HCT116 (cell line): Measurements from ENCODE around the gene ANO4. TPM values are rescaled to one million over a fixed set of nuclear protein-coding genes. Genes with fewer than 3 reads are reported as not detected.

Source experiments
- ATAC-seq: fragments of 200-7000 bp; cut with Tn5 transposase; 2 replicates; pipeline ENCODE4 v1.9.1; 2020; ENCODE audit warnings: mild to moderate bottlenecking, moderate library complexity
- BruUV-seq: library from RNA; stranded (reverse); fragments of 400-500 nt; replicated peaks from 2 replicates; lab custom pipeline; 2021; lab: Mats Ljungman, UMichigan
- CTCF ChIA-PET: fragments of 300-600 bp; sonication (Branson Sonifier 250); formaldehyde crosslinking; loops from one replicate; lab custom pipeline; 2021; ENCODE audit warnings: antibody characterized with exemption; lab: Charles Lee
- POLR2A ChIA-PET: fragments of 300-600, 350-600 bp; sonication (Branson Sonifier 250); formaldehyde crosslinking; loops from one replicate; lab custom pipeline; 2021; ENCODE audit warnings: antibody characterized with exemption; lab: Charles Lee
- RAD21 ChIA-PET, 2 experiments: fragments of 300-600 bp; sonication (Branson Sonifier 250); formaldehyde crosslinking; loops; one replicate each; lab custom pipeline; 2023; ENCODE audit warnings: low total read pairs in 2 of 2; ENCODE audit not compliant: uncharacterized antibody in 2 of 2, unreplicated experiment in 2 of 2, low non-redundant PET in 1 of 2; lab: Charles Lee
- DNase-seq: peaks from one replicate; pipeline ENCODE4 v3.0.0-alpha.2; 2010; ENCODE audit warnings: low read depth, low spot score
- H2AFZ ChIP-seq: fragments of 200-600 bp; shearing (Covaris generic), sonication (generic); 2 replicates; pipeline ENCODE4 v1.6.1; 2017; ENCODE audit warnings: low read depth, mixed run types, mixed read lengths, antibody characterized with exemption, low read length; ENCODE audit not compliant: poor library complexity, severe bottlenecking
- H3K27ac ChIP-seq: 2 replicates; pipeline ENCODE4 v1.5.1; 2012; ENCODE audit warnings: low read depth, low read length
- H3K27me3 ChIP-seq: fragments of 200-600 bp; sonication (generic); 2 replicates; pipeline ENCODE4 v1.6.1; 2016; ENCODE audit warnings: mixed run types, low read length, mixed read lengths; ENCODE audit not compliant: insufficient read depth
- H3K36me3 ChIP-seq, 2 experiments: fragments of 200-500 bp in 1 of 2; fragments of 200-600 bp in 1 of 2; sonication (Bioruptor generic) in 1 of 2; sonication (generic) in 1 of 2; 2 replicates each; pipeline versions ENCODE4 v1.5.1 to v1.6.1; 2014 to 2016; ENCODE audit warnings: low read length in 2 of 2, inconsistent platforms in 1 of 2, mixed read lengths in 1 of 2, mixed run types in 1 of 2; ENCODE audit not compliant: insufficient read depth in 2 of 2, control insufficient read depth in 1 of 2
- H3K4me1 ChIP-seq, 2 experiments: fragments of 200-600 bp in 1 of 2; sonication (generic) in 1 of 2; 2 replicates each; pipeline versions ENCODE4 v1.5.1 to v1.6.1; 2012 to 2017; ENCODE audit warnings: low read length in 2 of 2, inconsistent platforms in 1 of 2, mild to moderate bottlenecking in 1 of 2, mixed read lengths in 1 of 2, mixed run types in 1 of 2, moderate library complexity in 1 of 2; ENCODE audit not compliant: insufficient read depth in 2 of 2, control insufficient read depth in 1 of 2
- H3K4me2 ChIP-seq: fragments of 200-600 bp; sonication (generic); 2 replicates; pipeline ENCODE4 v1.6.1; 2017; ENCODE audit warnings: mixed run types, low read length, mixed read lengths
- H3K4me3 ChIP-seq, 2 experiments: fragments of 200-600 bp in 1 of 2; sonication (generic) in 1 of 2; replicated peaks in 1 of 2; 2 replicates each; pipeline ENCODE4 v1.5.1; 2011 to 2016; ENCODE audit warnings: low read length in 2 of 2, control low read depth in 1 of 2, low read depth in 1 of 2, mild to moderate bottlenecking in 1 of 2, mixed read lengths in 1 of 2, mixed run types in 1 of 2
- H3K79me2 ChIP-seq: fragments of 200-600 bp; sonication (generic); 2 replicates; pipeline ENCODE4 v1.6.1; 2017; ENCODE audit warnings: mild to moderate bottlenecking, mixed run types, low read length, moderate library complexity, mixed read lengths; ENCODE audit not compliant: insufficient read depth
- H3K9ac ChIP-seq: fragments of 200-600 bp; sonication (generic); 2 replicates; pipeline ENCODE4 v1.6.1; 2016; ENCODE audit warnings: low read length, mixed read lengths
- H3K9me2 ChIP-seq: fragments of 200-600 bp; sonication (generic), shearing (Covaris generic); 2 replicates; pipeline ENCODE4 v1.6.1; 2017; ENCODE audit warnings: mixed run types, mild to moderate bottlenecking, moderate library complexity; ENCODE audit not compliant: insufficient read depth
- H3K9me3 ChIP-seq, 2 experiments: fragments of 200-500 bp in 1 of 2; fragments of 200-600 bp in 1 of 2; sonication (Bioruptor generic) in 1 of 2; sonication (generic) in 1 of 2; 2 replicates each; pipeline ENCODE4 v1.6.1; 2014 to 2017; ENCODE audit warnings: low read length in 2 of 2, mixed read lengths in 2 of 2, inconsistent platforms in 1 of 2, low read depth in 1 of 2, mild to moderate bottlenecking in 1 of 2, mixed run types in 1 of 2, moderate library complexity in 1 of 2; ENCODE audit not compliant: control insufficient read depth in 1 of 2, insufficient read depth in 1 of 2
- H4K20me1 ChIP-seq: fragments of 200-600 bp; sonication (generic), shearing (Covaris generic); 2 replicates; pipeline ENCODE4 v1.6.1; 2017; ENCODE audit warnings: mixed run types, mild to moderate bottlenecking, moderate library complexity; ENCODE audit not compliant: insufficient read depth
- ATF3 ChIP-seq: IDR thresholded peaks from 2 replicates; pipeline ENCODE4 v1.6.1; 2012
- CBX3 ChIP-seq: IDR thresholded peaks from 2 replicates; pipeline ENCODE4 v1.6.1; 2012; ENCODE audit warnings: low read depth
- CEBPB ChIP-seq: IDR thresholded peaks from 2 replicates; pipeline ENCODE4 v1.6.1; 2012; ENCODE audit warnings: low read depth
- ELF1 ChIP-seq: IDR thresholded peaks from 2 replicates; pipeline ENCODE4 v1.6.1; 2012; ENCODE audit warnings: low read depth, borderline replicate concordance
- EZH2 ChIP-seq: fragments of 200-600 bp; sonication (generic); IDR thresholded peaks from 2 replicates; pipeline ENCODE4 v1.6.1; 2017; ENCODE audit warnings: antibody characterized with exemption, mixed run types
- EZH2phosphoT487 ChIP-seq: fragments of 200-600 bp; IDR thresholded peaks from 2 replicates; pipeline ENCODE4 v1.6.1; 2018; ENCODE audit warnings: antibody characterized with exemption, borderline replicate concordance
- FOSL1 ChIP-seq: IDR thresholded peaks from 2 replicates; pipeline ENCODE4 v1.6.1; 2012; ENCODE audit warnings: low read depth
- JUND ChIP-seq: IDR thresholded peaks from 2 replicates; pipeline ENCODE4 v1.6.1; 2012
- POLR2A ChIP-seq: IDR thresholded peaks from 2 replicates; pipeline ENCODE4 v1.7.0; 2011; ENCODE audit warnings: borderline replicate concordance; ENCODE audit not compliant: insufficient read depth, insufficient read length; ENCODE audit errors: extremely low read depth
- POLR2AphosphoS5 ChIP-seq: IDR thresholded peaks from 2 replicates; pipeline ENCODE4 v1.6.1; 2011; ENCODE audit warnings: mild to moderate bottlenecking, low read depth, low read length, moderate library complexity
- SIN3A ChIP-seq: IDR thresholded peaks from 2 replicates; pipeline ENCODE4 v1.6.1; 2012; ENCODE audit warnings: low read depth
- SP1 ChIP-seq: IDR thresholded peaks from 2 replicates; pipeline ENCODE4 v1.6.1; 2012; ENCODE audit warnings: low read depth
- TCF7L2 ChIP-seq: IDR thresholded peaks from 2 replicates; pipeline ENCODE4 v1.7.0; 2011; ENCODE audit warnings: borderline replicate concordance, inconsistent platforms; ENCODE audit not compliant: insufficient read depth, insufficient read length; ENCODE audit errors: extremely low read depth
- YY1 ChIP-seq: IDR thresholded peaks from 2 replicates; pipeline ENCODE4 v1.6.1; 2011; ENCODE audit warnings: low read length, low read depth, moderate library complexity, mild to moderate bottlenecking; ENCODE audit not compliant: insufficient replicate concordance; ENCODE audit errors: extremely low read depth
- ZNF274 ChIP-seq: fragments of 200-500 bp; sonication (Bioruptor generic); IDR thresholded peaks from 2 replicates; pipeline ENCODE4 v1.6.1; 2014; ENCODE audit warnings: mild to moderate bottlenecking, low read depth, low read length, inconsistent platforms
- intact Hi-C: fragments of 100-400 bp; cut with micrococcal nuclease; formaldehyde crosslinking; loops from 2 replicates; pipeline ENCODE4 v1.10.0; 2022
- total RNA-seq: library from RNA; stranded (reverse); gene quantifications from one replicate; pipeline ENCODE4 v1.2.1, GENCODE V29; 2021; ENCODE audit not compliant: unreplicated experiment
- TF ChIP-seq, protein P1 (sequence below), 3 experiments: fragments of 200-600 bp in 1 of 3; sonication (generic) in 1 of 3; IDR thresholded peaks in 2 of 3; conservative IDR thresholded peaks in 1 of 3; 2 replicates each; pipeline ENCODE4 v1.5.1; 2012 to 2017; ENCODE audit warnings: low read depth in 2 of 3, low read length in 2 of 3, antibody characterized with exemption in 1 of 3, borderline replicate concordance in 1 of 3, control low read depth in 1 of 3, mild to moderate bottlenecking in 1 of 3, mixed read lengths in 1 of 3, mixed run types in 1 of 3, moderate library complexity in 1 of 3; ENCODE audit not compliant: insufficient read depth in 1 of 3
- TF ChIP-seq, protein P2 (sequence below): IDR thresholded peaks from 2 replicates; pipeline ENCODE4 v1.6.1; 2011; ENCODE audit warnings: mild to moderate bottlenecking, low read length, moderate library complexity; ENCODE audit not compliant: insufficient replicate concordance; ENCODE audit errors: extremely low read depth
- TF ChIP-seq, protein P3 (sequence below): IDR thresholded peaks from 2 replicates; pipeline ENCODE4 v1.6.1; 2012; ENCODE audit warnings: low read depth

Gene ANO4
- total RNA-seq, 1 experiment from 2014 or later: 1.7 TPM

- TF ChIP-seq YY1: no peak
- TF ChIP-seq JUND: no peak
- TF ChIP-seq, protein P1, sequence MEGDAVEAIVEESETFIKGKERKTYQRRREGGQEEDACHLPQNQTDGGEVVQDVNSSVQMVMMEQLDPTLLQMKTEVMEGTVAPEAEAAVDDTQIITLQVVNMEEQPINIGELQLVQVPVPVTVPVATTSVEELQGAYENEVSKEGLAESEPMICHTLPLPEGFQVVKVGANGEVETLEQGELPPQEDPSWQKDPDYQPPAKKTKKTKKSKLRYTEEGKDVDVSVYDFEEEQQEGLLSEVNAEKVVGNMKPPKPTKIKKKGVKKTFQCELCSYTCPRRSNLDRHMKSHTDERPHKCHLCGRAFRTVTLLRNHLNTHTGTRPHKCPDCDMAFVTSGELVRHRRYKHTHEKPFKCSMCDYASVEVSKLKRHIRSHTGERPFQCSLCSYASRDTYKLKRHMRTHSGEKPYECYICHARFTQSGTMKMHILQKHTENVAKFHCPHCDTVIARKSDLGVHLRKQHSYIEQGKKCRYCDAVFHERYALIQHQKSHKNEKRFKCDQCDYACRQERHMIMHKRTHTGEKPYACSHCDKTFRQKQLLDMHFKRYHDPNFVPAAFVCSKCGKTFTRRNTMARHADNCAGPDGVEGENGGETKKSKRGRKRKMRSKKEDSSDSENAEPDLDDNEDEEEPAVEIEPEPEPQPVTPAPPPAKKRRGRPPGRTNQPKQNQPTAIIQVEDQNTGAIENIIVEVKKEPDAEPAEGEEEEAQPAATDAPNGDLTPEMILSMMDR (IDR thresholded peaks at IDR 0.05 in 2 of 3, conservative IDR thresholded peaks at IDR 0.05 in 1 of 3; ENCODE audit: borderline replicate concordance in 1 of 3, insufficient read depth in 1 of 3, low read depth in 2 of 3, low read length in 2 of 3): no peak
- no peak for TF ChIP-seq CBX3
- TF ChIP-seq POLR2A: no peak
- TF ChIP-seq ATF3: no peak
- no peak for TF ChIP-seq EZH2
- no peak for TF ChIP-seq SIN3A
- no peak for TF ChIP-seq POLR2AphosphoS5
- no peak for TF ChIP-seq ZNF274
- TF ChIP-seq, protein P2, sequence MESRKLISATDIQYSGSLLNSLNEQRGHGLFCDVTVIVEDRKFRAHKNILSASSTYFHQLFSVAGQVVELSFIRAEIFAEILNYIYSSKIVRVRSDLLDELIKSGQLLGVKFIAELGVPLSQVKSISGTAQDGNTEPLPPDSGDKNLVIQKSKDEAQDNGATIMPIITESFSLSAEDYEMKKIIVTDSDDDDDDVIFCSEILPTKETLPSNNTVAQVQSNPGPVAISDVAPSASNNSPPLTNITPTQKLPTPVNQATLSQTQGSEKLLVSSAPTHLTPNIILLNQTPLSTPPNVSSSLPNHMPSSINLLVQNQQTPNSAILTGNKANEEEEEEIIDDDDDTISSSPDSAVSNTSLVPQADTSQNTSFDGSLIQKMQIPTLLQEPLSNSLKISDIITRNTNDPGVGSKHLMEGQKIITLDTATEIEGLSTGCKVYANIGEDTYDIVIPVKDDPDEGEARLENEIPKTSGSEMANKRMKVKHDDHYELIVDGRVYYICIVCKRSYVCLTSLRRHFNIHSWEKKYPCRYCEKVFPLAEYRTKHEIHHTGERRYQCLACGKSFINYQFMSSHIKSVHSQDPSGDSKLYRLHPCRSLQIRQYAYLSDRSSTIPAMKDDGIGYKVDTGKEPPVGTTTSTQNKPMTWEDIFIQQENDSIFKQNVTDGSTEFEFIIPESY: no peak
- no peak for TF ChIP-seq FOSL1
- no peak for TF ChIP-seq SP1
- no peak for TF ChIP-seq ELF1
- TF ChIP-seq, protein P3, sequence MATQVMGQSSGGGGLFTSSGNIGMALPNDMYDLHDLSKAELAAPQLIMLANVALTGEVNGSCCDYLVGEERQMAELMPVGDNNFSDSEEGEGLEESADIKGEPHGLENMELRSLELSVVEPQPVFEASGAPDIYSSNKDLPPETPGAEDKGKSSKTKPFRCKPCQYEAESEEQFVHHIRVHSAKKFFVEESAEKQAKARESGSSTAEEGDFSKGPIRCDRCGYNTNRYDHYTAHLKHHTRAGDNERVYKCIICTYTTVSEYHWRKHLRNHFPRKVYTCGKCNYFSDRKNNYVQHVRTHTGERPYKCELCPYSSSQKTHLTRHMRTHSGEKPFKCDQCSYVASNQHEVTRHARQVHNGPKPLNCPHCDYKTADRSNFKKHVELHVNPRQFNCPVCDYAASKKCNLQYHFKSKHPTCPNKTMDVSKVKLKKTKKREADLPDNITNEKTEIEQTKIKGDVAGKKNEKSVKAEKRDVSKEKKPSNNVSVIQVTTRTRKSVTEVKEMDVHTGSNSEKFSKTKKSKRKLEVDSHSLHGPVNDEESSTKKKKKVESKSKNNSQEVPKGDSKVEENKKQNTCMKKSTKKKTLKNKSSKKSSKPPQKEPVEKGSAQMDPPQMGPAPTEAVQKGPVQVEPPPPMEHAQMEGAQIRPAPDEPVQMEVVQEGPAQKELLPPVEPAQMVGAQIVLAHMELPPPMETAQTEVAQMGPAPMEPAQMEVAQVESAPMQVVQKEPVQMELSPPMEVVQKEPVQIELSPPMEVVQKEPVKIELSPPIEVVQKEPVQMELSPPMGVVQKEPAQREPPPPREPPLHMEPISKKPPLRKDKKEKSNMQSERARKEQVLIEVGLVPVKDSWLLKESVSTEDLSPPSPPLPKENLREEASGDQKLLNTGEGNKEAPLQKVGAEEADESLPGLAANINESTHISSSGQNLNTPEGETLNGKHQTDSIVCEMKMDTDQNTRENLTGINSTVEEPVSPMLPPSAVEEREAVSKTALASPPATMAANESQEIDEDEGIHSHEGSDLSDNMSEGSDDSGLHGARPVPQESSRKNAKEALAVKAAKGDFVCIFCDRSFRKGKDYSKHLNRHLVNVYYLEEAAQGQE: no peak
- no peak for TF ChIP-seq TCF7L2
- TF ChIP-seq CEBPB: no peak
- no peak for TF ChIP-seq EZH2phosphoT487
- Histone ChIP-seq H3K9me3 (no peaks in the 10 kb centered on the region), H3K27ac (no peak overlapping the region), H3K79me2 (no peaks in the 10 kb centered on the region), H2AFZ (no peak overlapping the region), H3K36me3 (no peaks in the 10 kb centered on the region), H3K4me3 (no peak overlapping the region), H4K20me1 (no peaks in the 10 kb centered on the region), H3K27me3 (no peaks in the 10 kb centered on the region), H3K4me1 (no peaks in the 10 kb centered on the region), H3K9me2 (no peaks in the 10 kb centered on the region), H3K9ac (no peak overlapping the region), H3K4me2 (no peak overlapping the region)
- ChIA-PET POLR2A (no interaction called here), CTCF (no interaction called here), RAD21 (no interaction called here)
- no peak for DNase-seq
- intact Hi-C loops: no loop called here
- BruUV-seq: no TSS peak
- no peak for ATAC-seq
Measured at GRCh38 chr12:100974747-100975146, 180.2 kb downstream of the ANO4 start.
